Keratinocyte (primary cell): ENCODE data around the gene EDC4. TPM values are rescaled to one million over a fixed set of nuclear protein-coding genes. Genes with fewer than 3 reads are reported as not detected.
"Not testable (repeated sequence)": the region's sequence is repeated elsewhere in the genome, so short reads cannot be mapped to it uniquely, and the experiment has no call there.

Experiments used
- DNase-seq: peaks from one replicate; pipeline ENCODE4 v3.0.0-alpha.2; 2011; ENCODE audit warnings: low read depth, missing footprints, low spot score
- FAIRE-seq: peaks from 2 replicates; lab custom pipeline; 2011; peaks lifted over from hg19 to GRCh38; lab: Jason Lieb, UNC
- H2AFZ ChIP-seq: 2 replicates; pipeline ENCODE4 v1.6.0; 2012; ENCODE audit warnings: low read length, control low read depth, inconsistent platforms; ENCODE audit not compliant: control insufficient read depth
- H3K27ac ChIP-seq: 2 replicates; pipeline ENCODE4 v1.5.1; 2011; ENCODE audit warnings: low read length; ENCODE audit not compliant: control insufficient read depth, insufficient read depth
- H3K27me3 ChIP-seq: 3 replicates; pipeline ENCODE4 v1.6.0; 2011; ENCODE audit warnings: low read length; ENCODE audit not compliant: control insufficient read depth, insufficient read depth; ENCODE audit errors: extremely low read depth
- H3K36me3 ChIP-seq, 2 experiments: 2 replicates in 1 of 2; 3 replicates in 1 of 2; pipeline ENCODE4 v1.5.1; 2011; ENCODE audit warnings: low read length in 2 of 2, mild to moderate bottlenecking in 1 of 2; ENCODE audit not compliant: control insufficient read depth in 2 of 2, insufficient read depth in 2 of 2; ENCODE audit errors: extremely low read depth in 1 of 2
- H3K4me1 ChIP-seq: 3 replicates; pipeline ENCODE4 v1.5.1; 2011; ENCODE audit warnings: low read length; ENCODE audit not compliant: control insufficient read depth, insufficient read depth; ENCODE audit errors: extremely low read depth
- H3K4me2 ChIP-seq: 3 replicates; pipeline ENCODE4 v1.6.0; 2011; ENCODE audit warnings: low read depth, low read length; ENCODE audit not compliant: control insufficient read depth, insufficient read depth; ENCODE audit errors: extremely low read depth
- H3K4me3 ChIP-seq, 3 experiments: fragments of 200-600 bp in 1 of 3; sonication (generic) in 1 of 3; 2 replicates in 2 of 3; 3 replicates in 1 of 3; pipeline ENCODE4 v1.5.1; 2011 to 2016; ENCODE audit warnings: low read length in 3 of 3, mild to moderate bottlenecking in 3 of 3, control low read depth in 2 of 3, inconsistent platforms in 1 of 3, low read depth in 1 of 3, mixed read lengths in 1 of 3, mixed run types in 1 of 3, moderate library complexity in 1 of 3; ENCODE audit not compliant: control insufficient read depth in 2 of 3, insufficient read depth in 2 of 3; ENCODE audit errors: extremely low read depth in 1 of 3
- H3K79me2 ChIP-seq: 2 replicates; pipeline ENCODE4 v1.6.0; 2012; ENCODE audit warnings: low read length; ENCODE audit not compliant: control insufficient read depth, insufficient read depth
- H3K9ac ChIP-seq: 3 replicates; pipeline ENCODE4 v1.6.0; 2011; ENCODE audit warnings: low read length; ENCODE audit not compliant: control insufficient read depth, insufficient read depth; ENCODE audit errors: extremely low read depth
- H3K9me1 ChIP-seq: 3 replicates; pipeline ENCODE4 v1.6.0; 2011; ENCODE audit warnings: low read length; ENCODE audit not compliant: control insufficient read depth, insufficient read depth; ENCODE audit errors: extremely low read depth
- H3K9me3 ChIP-seq: 2 replicates; pipeline ENCODE4 v1.5.1; 2012; ENCODE audit warnings: low read depth, low read length; ENCODE audit not compliant: control insufficient read depth
- H4K20me1 ChIP-seq: 3 replicates; pipeline ENCODE4 v1.6.0; 2011; ENCODE audit warnings: low read length; ENCODE audit not compliant: control insufficient read depth, insufficient read depth; ENCODE audit errors: extremely low read depth
- EZH2 ChIP-seq: IDR thresholded peaks from one replicate; pipeline ENCODE4 v1.6.1; 2012; ENCODE audit warnings: inconsistent platforms, mild to moderate bottlenecking, low read length, moderate library complexity
- dilution Hi-C: fragments of 300-500 bp; cut with MboI; formaldehyde crosslinking; loops from one replicate; pipeline ENCODE4 v1.7.0; 2020; ENCODE audit warnings: low sequenced_read_pairs; ENCODE audit not compliant: extremely low pct_ligation_motif_present
- polyA plus RNA-seq, 5 experiments: library from polyadenylated mRNA; depleted of rRNA in 3 of 5; stranded (reverse) in 3 of 5; stranded (forward) in 1 of 5; unstranded in 1 of 5; fragments of >200 nt; gene quantifications; 1 replicate in 1 of 5; 2 replicates in 3 of 5; 3 replicates in 1 of 5; pipeline versions ENCODE4 v1.2.1 to v1.2.3, GENCODE V29; 2011 to 2012; ENCODE audit warnings: missing spikeins in 2 of 5, low read depth in 1 of 5, low replicate concordance in 1 of 5
- TF ChIP-seq, protein P1 (sequence below), 3 experiments: IDR thresholded peaks in 1 of 3; conservative IDR thresholded peaks in 1 of 3; optimal IDR thresholded peaks in 1 of 3; 2 replicates in 2 of 3; 3 replicates in 1 of 3; pipeline versions ENCODE3 to v1.5.1; 2011; ENCODE audit warnings: low read length in 3 of 3, mild to moderate bottlenecking in 3 of 3, moderate library complexity in 2 of 3, control low read depth in 1 of 3, inconsistent platforms in 1 of 3; ENCODE audit not compliant: insufficient read depth in 2 of 3; ENCODE audit errors: extremely low read depth in 1 of 3

The EDC4 gene
- polyA plus RNA-seq, 1 donor (not counting 4 experiments of a cell fraction or from before 2014, with no cell fraction given) = 16.7 TPM

- peak overlapping the region; percentile 99 for H3K4me2 ChIP-seq
- dilution Hi-C loops = no loop called here
- H4K20me1 ChIP-seq = no peaks in the 10 kb centered on the region
- peak overlapping the region; percentile 93 for H3K9ac ChIP-seq
- peaks cover 14% of the 10 kb centered on the region for H3K4me1 ChIP-seq
- no peak overlapping the region for H3K27ac ChIP-seq
- DNase-seq (no peak), FAIRE-seq (no peak)
- peak overlapping the region in 2 of 3 experiments; percentile 84 to 88 for H3K4me3 ChIP-seq
- H3K9me3 ChIP-seq = no peaks in the 10 kb centered on the region
- peak overlapping the region; percentile 95 for H2AFZ ChIP-seq
- no peak for TF ChIP-seq EZH2
- TF ChIP-seq, protein P1, sequence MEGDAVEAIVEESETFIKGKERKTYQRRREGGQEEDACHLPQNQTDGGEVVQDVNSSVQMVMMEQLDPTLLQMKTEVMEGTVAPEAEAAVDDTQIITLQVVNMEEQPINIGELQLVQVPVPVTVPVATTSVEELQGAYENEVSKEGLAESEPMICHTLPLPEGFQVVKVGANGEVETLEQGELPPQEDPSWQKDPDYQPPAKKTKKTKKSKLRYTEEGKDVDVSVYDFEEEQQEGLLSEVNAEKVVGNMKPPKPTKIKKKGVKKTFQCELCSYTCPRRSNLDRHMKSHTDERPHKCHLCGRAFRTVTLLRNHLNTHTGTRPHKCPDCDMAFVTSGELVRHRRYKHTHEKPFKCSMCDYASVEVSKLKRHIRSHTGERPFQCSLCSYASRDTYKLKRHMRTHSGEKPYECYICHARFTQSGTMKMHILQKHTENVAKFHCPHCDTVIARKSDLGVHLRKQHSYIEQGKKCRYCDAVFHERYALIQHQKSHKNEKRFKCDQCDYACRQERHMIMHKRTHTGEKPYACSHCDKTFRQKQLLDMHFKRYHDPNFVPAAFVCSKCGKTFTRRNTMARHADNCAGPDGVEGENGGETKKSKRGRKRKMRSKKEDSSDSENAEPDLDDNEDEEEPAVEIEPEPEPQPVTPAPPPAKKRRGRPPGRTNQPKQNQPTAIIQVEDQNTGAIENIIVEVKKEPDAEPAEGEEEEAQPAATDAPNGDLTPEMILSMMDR (optimal IDR thresholded peaks at IDR 0.05 in 1 of 3, IDR thresholded peaks at IDR 0.05 in 1 of 3, conservative IDR thresholded peaks at IDR 0.05 in 1 of 3; ENCODE audit: extremely low read depth in 1 of 3, insufficient read depth in 2 of 3, low read length in 3 of 3) = no peak
- peaks cover 8% of the 10 kb centered on the region for H3K79me2 ChIP-seq
- peaks cover 27 to 28% of the 10 kb centered on the region in 2 experiments for H3K36me3 ChIP-seq
- no peaks in the 10 kb centered on the region for H3K27me3 ChIP-seq
- H3K9me1 ChIP-seq = no peaks in the 10 kb centered on the region
These were observed 38.6 kb upstream of the EDC4 start for GRCh38 chr16:67834242-67834614.

DNA sequence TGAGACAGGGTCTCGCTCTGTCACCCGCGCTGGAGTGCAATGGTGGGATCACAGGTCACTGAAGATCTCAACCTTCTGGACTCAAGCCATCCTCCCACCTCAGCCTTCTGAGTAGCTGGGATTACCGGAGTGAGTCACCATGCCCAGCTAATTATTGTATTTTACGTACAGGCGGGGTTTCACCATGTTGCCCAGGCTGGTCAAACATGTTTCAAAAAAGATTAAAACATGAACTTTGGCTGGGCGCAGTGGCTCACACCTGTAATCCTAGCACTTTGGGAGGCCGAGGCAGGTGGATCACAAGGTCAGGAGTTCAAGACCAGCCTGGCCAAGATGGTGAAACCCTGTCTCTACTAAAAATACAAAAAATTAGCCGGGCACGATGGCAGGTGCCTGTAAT, 35.7 kb upstream of the EDC4 start:
- H3K27me3 ChIP-seq, H3K36me3 ChIP-seq, H3K9me3 ChIP-seq, dilution Hi-C loops, H3K4me3 ChIP-seq, H3K4me2 ChIP-seq, H3K79me2 ChIP-seq, FAIRE-seq, H3K27ac ChIP-seq, H2AFZ ChIP-seq, H4K20me1 ChIP-seq, H3K9me1 ChIP-seq, DNase-seq, H3K9ac ChIP-seq: not testable (repeated sequence)
- peaks cover 19% of the 10 kb centered on the region for H3K4me1 ChIP-seq

DNA sequence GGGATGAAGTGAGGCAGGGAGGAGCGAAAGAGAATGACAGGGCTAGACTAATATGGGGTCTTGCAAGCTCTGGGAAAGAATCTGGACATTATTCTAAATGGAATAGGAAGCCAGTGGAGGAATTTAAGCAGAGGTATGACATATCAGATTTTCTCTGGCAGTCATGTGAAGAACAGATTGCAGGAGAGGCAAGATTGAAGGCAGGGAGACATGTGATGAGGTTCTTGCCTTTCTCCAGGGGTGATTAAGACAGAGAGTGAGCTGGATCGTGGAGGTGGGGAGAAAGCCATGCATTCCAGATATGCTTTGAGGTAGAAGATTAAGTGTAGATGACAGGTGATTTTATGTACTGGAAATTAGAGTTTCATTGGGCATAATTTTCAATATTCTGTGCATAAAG, 35.0 kb upstream of the EDC4 start:
- H2AFZ ChIP-seq = no peak overlapping the region
- H3K9me3 ChIP-seq = no peaks in the 10 kb centered on the region
- H4K20me1 ChIP-seq = no peaks in the 10 kb centered on the region
- no peaks in the 10 kb centered on the region for H3K27me3 ChIP-seq
- FAIRE-seq = no peak
- H3K4me3 ChIP-seq = no peak overlapping the region
- no peaks in the 10 kb centered on the region for H3K9me1 ChIP-seq
- dilution Hi-C loops = no loop called here
- no peak overlapping the region for H3K9ac ChIP-seq
- peaks cover 0 to under 1% of the 10 kb centered on the region in 2 experiments for H3K36me3 ChIP-seq
- H3K79me2 ChIP-seq = peaks cover 9% of the 10 kb centered on the region
- H3K27ac ChIP-seq = no peak overlapping the region
- no peak for DNase-seq
- TF ChIP-seq, protein P1 (optimal IDR thresholded peaks at IDR 0.05 in 1 of 3, IDR thresholded peaks at IDR 0.05 in 1 of 3, conservative IDR thresholded peaks at IDR 0.05 in 1 of 3; ENCODE audit: extremely low read depth in 1 of 3, insufficient read depth in 2 of 3, low read length in 3 of 3) = no peak
- TF ChIP-seq EZH2 = no peak
- no peak overlapping the region for H3K4me2 ChIP-seq
- H3K4me1 ChIP-seq = peaks cover 20% of the 10 kb centered on the region
